Transverse colon (tissue), 4 donors: ENCODE measurements around the gene IL1R1. TPM values are rescaled to one million over a fixed set of nuclear protein-coding genes. Genes with fewer than 3 reads are reported as not detected.
A peak's percentile ranks its signal among the peaks of the same experiment; 100 is the strongest.

Experiments
- DNase-seq: peaks from one replicate; pipeline ENCODE4 v3.0.0-alpha.2; 2019
- H3K27ac ChIP-seq, 4 donors: fragments of 200-600 bp; sonication (generic); 2 replicates each; pipeline ENCODE4 v1.5.1; 2016 to 2018; ENCODE audit warnings: inconsistent platforms in 4 of 4
- H3K27me3 ChIP-seq: fragments of 200-600 bp; sonication (generic); 2 replicates; pipeline ENCODE4 v1.5.1; 2017; ENCODE audit warnings: inconsistent platforms
- H3K36me3 ChIP-seq, 4 donors: fragments of 200-600 bp; sonication (generic); 2 replicates each; pipeline ENCODE4 v1.5.1; 2017 to 2019; ENCODE audit warnings: inconsistent platforms in 4 of 4
- H3K4me1 ChIP-seq, 4 donors: fragments of 200-600 bp; sonication (generic); 2 replicates each; pipeline ENCODE4 v1.5.1; 2017 to 2020; ENCODE audit warnings: inconsistent platforms in 4 of 4
- H3K4me3 ChIP-seq, 4 donors: fragments of 200-600 bp; sonication (generic); 1 replicate in 1 of 4; 2 replicates in 3 of 4; pipeline versions ENCODE4 v1.5.1 to v1.6.1; 2017 to 2019; ENCODE audit warnings: inconsistent platforms in 4 of 4
- H3K9me3 ChIP-seq, 2 donors: fragments of 200-600 bp; sonication (generic); 2 replicates each; pipeline ENCODE4 v1.5.1; 2017 to 2019; ENCODE audit warnings: inconsistent platforms in 2 of 2
- CTCF ChIP-seq, 5 experiments: fragments of 200-600 bp in 3 of 5; fragments of 450-650 bp in 2 of 5; sonication (generic) in 3 of 5; IDR thresholded peaks; 1 replicate in 2 of 5; 2 replicates in 3 of 5; pipeline ENCODE4 v1.5.1; 2016 to 2017; ENCODE audit warnings: antibody characterized with exemption in 5 of 5, inconsistent platforms in 3 of 5, mild to moderate bottlenecking in 2 of 5, moderate library complexity in 1 of 5
- EP300 ChIP-seq: sonication (generic); formaldehyde crosslinking; IDR thresholded peaks from one replicate; pipeline ENCODE4 v1.6.1; 2017; ENCODE audit warnings: antibody characterized with exemption, low read depth
- POLR2A ChIP-seq: fragments of 450-650 bp; IDR thresholded peaks from one replicate; pipeline ENCODE4 v1.6.1; 2016; ENCODE audit warnings: antibody characterized with exemption, mild to moderate bottlenecking, moderate library complexity
- POLR2AphosphoS5 ChIP-seq, 3 donors: sonication (generic); formaldehyde crosslinking; IDR thresholded peaks; one replicate each; pipeline ENCODE4 v1.6.1; 2016; ENCODE audit warnings: antibody characterized with exemption in 3 of 3
- WGBS, 2 donors: methylation state at CpG; one replicate each; pipeline ENCODE4 v1.1.5; 2018; ENCODE audit warnings: low coverage in 1 of 2; 5-methylcytosine and 5-hydroxymethylcytosine counted together
- in situ Hi-C, 4 donors: fragments of 200-750 bp; cut with MboI; loops; one replicate each; pipeline versions ENCODE4 v1.15.0 to v1.15.1; 2017; ENCODE audit warnings: low sequenced_read_pairs in 3 of 4, low pct_ligation_motif_present in 1 of 4, low pct_unique_long_range_greater_than_20kb in 1 of 4
- intact Hi-C: fragments of 100-400 bp; cut with DNase I; formaldehyde crosslinking; loops from one replicate; pipeline ENCODE4 v1.15.1; 2023; ENCODE audit warnings: low total_unique reads
- total RNA-seq, 4 donors: library from RNA; depleted of rRNA; stranded (reverse); fragments of >200 nt; gene quantifications; one replicate each; pipeline ENCODE4 v1.1.0, GENCODE V29; 2016

Gene IL1R1
- total RNA-seq, 4 donors from 2014 or later: 20.2 to 58.0 (median 36.2) TPM

GRCh38 chr2:102098756-102099155 lies 43.8 kb upstream of the IL1R1 start:
- Histone ChIP-seq H3K4me1 (peaks cover 0 to 18% (median 0%) of the 10 kb centered on the region in 4 donors), H3K27me3 (no peaks in the 10 kb centered on the region), H3K4me3 (no peak overlapping the region), H3K27ac (no peak overlapping the region), H3K9me3 (no peaks in the 10 kb centered on the region), H3K36me3 (no peaks in the 10 kb centered on the region)
- DNase-seq: no peak
- in situ Hi-C loops: no loop called here
- no peak for TF ChIP-seq EP300
- TF ChIP-seq POLR2A: no peak
- no peak for TF ChIP-seq CTCF (IDR thresholded peaks at IDR 0.05)
- no peak for TF ChIP-seq POLR2AphosphoS5 (IDR thresholded peaks at IDR 0.05)
- 76 to 82% methylated on average over 4 of the region's 4 CpGs for WGBS, 2 donors
- intact Hi-C loops: no loop called here

GRCh38 chr2:102099536-102100298 lies 42.8 kb upstream of the IL1R1 start:
- Histone ChIP-seq H3K9me3 (no peaks in the 10 kb centered on the region), H3K27ac (peak overlapping the region in 1 of 4 donors; percentile 52), H3K4me3 (no peak overlapping the region), H3K4me1 (peaks cover 0 to 26% (median 6%) of the 10 kb centered on the region in 4 donors), H3K27me3 (no peaks in the 10 kb centered on the region), H3K36me3 (no peaks in the 10 kb centered on the region)
- WGBS, 2 donors: 73 to 74% methylated on average over 3 to 7 of the region's 7 CpGs
- TF ChIP-seq POLR2AphosphoS5 (IDR thresholded peaks at IDR 0.05): peak in 1 of 3 donors; percentile 30
- no peak for TF ChIP-seq CTCF (IDR thresholded peaks at IDR 0.05)
- DNase-seq: no peak
- intact Hi-C loops (loop anchor here (5.0 kb wide), 1 partner anchor 1217 kb away; no protein-coding TSS in a partner anchor), in situ Hi-C loops (no loop called here)

GRCh38 chr2:102100371-102101096 lies 42.0 kb upstream of the IL1R1 start:
- Histone ChIP-seq H3K4me1 (peaks cover 0 to 30% (median 10%) of the 10 kb centered on the region in 4 donors), H3K36me3 (no peaks in the 10 kb centered on the region), H3K9me3 (no peaks in the 10 kb centered on the region), H3K27ac (peak overlapping the region in 1 of 4 donors; percentile 52), H3K4me3 (no peak overlapping the region), H3K27me3 (no peaks in the 10 kb centered on the region)
- WGBS, 2 donors: 56 to 58% methylated on average over 4 to 5 of the region's 5 CpGs
- intact Hi-C loops (loop anchor here (5.0 kb wide), 1 partner anchor 1218 kb away; no protein-coding TSS in a partner anchor), in situ Hi-C loops (no loop called here)
- no peak for DNase-seq
- TF ChIP-seq POLR2AphosphoS5 (IDR thresholded peaks at IDR 0.05): peak in 2 of 3 donors; percentile 41 to 57
- peak; percentile 18 for TF ChIP-seq EP300
- no peak for TF ChIP-seq CTCF (IDR thresholded peaks at IDR 0.05)

GRCh38 chr2:102101097-102101848 lies 41.3 kb upstream of the IL1R1 start:
- peaks cover 0 to 38% (median 16%) of the 10 kb centered on the region in 4 donors for H3K4me1 ChIP-seq

More at GRCh38 chr2:102101097-102101848, 41.3 kb upstream of the IL1R1 start:
- no peak for DNase-seq
- no peak for TF ChIP-seq EP300
- TF ChIP-seq POLR2AphosphoS5 (IDR thresholded peaks at IDR 0.05): no peak
- TF ChIP-seq CTCF (IDR thresholded peaks at IDR 0.05): no peak
- no peak for TF ChIP-seq POLR2A
- no peak overlapping the region for H3K4me3 ChIP-seq
- WGBS, 2 donors: 71 to 75% methylated on average over 3 to 5 of the region's 5 CpGs
- H3K36me3 ChIP-seq: no peaks in the 10 kb centered on the region
- no peaks in the 10 kb centered on the region for H3K27me3 ChIP-seq
- in situ Hi-C loops (no loop called here), intact Hi-C loops (loop anchor here (5.0 kb wide), 1 partner anchor 1219 kb away; no protein-coding TSS in a partner anchor)
- no peaks in the 10 kb centered on the region for H3K9me3 ChIP-seq
- peak overlapping the region in 1 of 4 donors; percentile 52 for H3K27ac ChIP-seq
